Keratinocyte (primary cell): ENCODE results near the gene AGTRAP. TPM values are rescaled to one million over a fixed set of nuclear protein-coding genes. Genes with fewer than 3 reads are reported as not detected.

Source experiments
- DNase-seq: peaks from one replicate; pipeline ENCODE4 v3.0.0-alpha.2; 2011; ENCODE audit warnings: low read depth, missing footprints, low spot score
- FAIRE-seq: peaks from 2 replicates; lab custom pipeline; 2011; peaks lifted over from hg19 to GRCh38; lab: Jason Lieb, UNC
- H2AFZ ChIP-seq: 2 replicates; pipeline ENCODE4 v1.6.0; 2012; ENCODE audit warnings: low read length, control low read depth, inconsistent platforms; ENCODE audit not compliant: control insufficient read depth
- H3K27ac ChIP-seq: 2 replicates; pipeline ENCODE4 v1.5.1; 2011; ENCODE audit warnings: low read length; ENCODE audit not compliant: control insufficient read depth, insufficient read depth
- H3K27me3 ChIP-seq: 3 replicates; pipeline ENCODE4 v1.6.0; 2011; ENCODE audit warnings: low read length; ENCODE audit not compliant: control insufficient read depth, insufficient read depth; ENCODE audit errors: extremely low read depth
- H3K36me3 ChIP-seq, 2 experiments: 2 replicates in 1 of 2; 3 replicates in 1 of 2; pipeline ENCODE4 v1.5.1; 2011; ENCODE audit warnings: low read length in 2 of 2, mild to moderate bottlenecking in 1 of 2; ENCODE audit not compliant: control insufficient read depth in 2 of 2, insufficient read depth in 2 of 2; ENCODE audit errors: extremely low read depth in 1 of 2
- H3K4me1 ChIP-seq: 3 replicates; pipeline ENCODE4 v1.5.1; 2011; ENCODE audit warnings: low read length; ENCODE audit not compliant: control insufficient read depth, insufficient read depth; ENCODE audit errors: extremely low read depth
- H3K4me2 ChIP-seq: 3 replicates; pipeline ENCODE4 v1.6.0; 2011; ENCODE audit warnings: low read depth, low read length; ENCODE audit not compliant: control insufficient read depth, insufficient read depth; ENCODE audit errors: extremely low read depth
- H3K4me3 ChIP-seq, 3 experiments: fragments of 200-600 bp in 1 of 3; sonication (generic) in 1 of 3; 2 replicates in 2 of 3; 3 replicates in 1 of 3; pipeline ENCODE4 v1.5.1; 2011 to 2016; ENCODE audit warnings: low read length in 3 of 3, mild to moderate bottlenecking in 3 of 3, control low read depth in 2 of 3, inconsistent platforms in 1 of 3, low read depth in 1 of 3, mixed read lengths in 1 of 3, mixed run types in 1 of 3, moderate library complexity in 1 of 3; ENCODE audit not compliant: control insufficient read depth in 2 of 3, insufficient read depth in 2 of 3; ENCODE audit errors: extremely low read depth in 1 of 3
- H3K79me2 ChIP-seq: 2 replicates; pipeline ENCODE4 v1.6.0; 2012; ENCODE audit warnings: low read length; ENCODE audit not compliant: control insufficient read depth, insufficient read depth
- H3K9ac ChIP-seq: 3 replicates; pipeline ENCODE4 v1.6.0; 2011; ENCODE audit warnings: low read length; ENCODE audit not compliant: control insufficient read depth, insufficient read depth; ENCODE audit errors: extremely low read depth
- H3K9me1 ChIP-seq: 3 replicates; pipeline ENCODE4 v1.6.0; 2011; ENCODE audit warnings: low read length; ENCODE audit not compliant: control insufficient read depth, insufficient read depth; ENCODE audit errors: extremely low read depth
- H3K9me3 ChIP-seq: 2 replicates; pipeline ENCODE4 v1.5.1; 2012; ENCODE audit warnings: low read depth, low read length; ENCODE audit not compliant: control insufficient read depth
- H4K20me1 ChIP-seq: 3 replicates; pipeline ENCODE4 v1.6.0; 2011; ENCODE audit warnings: low read length; ENCODE audit not compliant: control insufficient read depth, insufficient read depth; ENCODE audit errors: extremely low read depth
- CTCF ChIP-seq, 3 experiments: IDR thresholded peaks in 1 of 3; conservative IDR thresholded peaks in 1 of 3; optimal IDR thresholded peaks in 1 of 3; 2 replicates in 2 of 3; 3 replicates in 1 of 3; pipeline versions ENCODE3 to v1.5.1; 2011; ENCODE audit warnings: low read length in 3 of 3, mild to moderate bottlenecking in 3 of 3, moderate library complexity in 2 of 3, control low read depth in 1 of 3, inconsistent platforms in 1 of 3; ENCODE audit not compliant: insufficient read depth in 2 of 3; ENCODE audit errors: extremely low read depth in 1 of 3
- EZH2 ChIP-seq: IDR thresholded peaks from one replicate; pipeline ENCODE4 v1.6.1; 2012; ENCODE audit warnings: inconsistent platforms, mild to moderate bottlenecking, low read length, moderate library complexity
- dilution Hi-C: fragments of 300-500 bp; cut with MboI; formaldehyde crosslinking; loops from one replicate; pipeline ENCODE4 v1.7.0; 2020; ENCODE audit warnings: low sequenced_read_pairs; ENCODE audit not compliant: extremely low pct_ligation_motif_present
- polyA plus RNA-seq, 5 experiments: library from polyadenylated mRNA; depleted of rRNA in 3 of 5; stranded (reverse) in 3 of 5; stranded (forward) in 1 of 5; unstranded in 1 of 5; fragments of >200 nt; gene quantifications; 1 replicate in 1 of 5; 2 replicates in 3 of 5; 3 replicates in 1 of 5; pipeline versions ENCODE4 v1.2.1 to v1.2.3, GENCODE V29; 2011 to 2012; ENCODE audit warnings: missing spikeins in 2 of 5, low read depth in 1 of 5, low replicate concordance in 1 of 5

AGTRAP gene
- polyA plus RNA-seq, 1 donor (not counting 4 experiments of a cell fraction or from before 2014, with no cell fraction given), result 36.7 TPM

- Histone ChIP-seq H3K4me3 (no peak overlapping the region), H3K27me3 (peaks cover 26% of the 10 kb centered on the region), H3K9me1 (no peaks in the 10 kb centered on the region), H4K20me1 (no peaks in the 10 kb centered on the region), H3K9me3 (no peaks in the 10 kb centered on the region), H3K79me2 (no peaks in the 10 kb centered on the region), H3K9ac (no peak overlapping the region), H3K27ac (no peak overlapping the region), H3K4me2 (no peak overlapping the region), H3K4me1 (no peaks in the 10 kb centered on the region), H2AFZ (no peak overlapping the region), H3K36me3 (no peaks in the 10 kb centered on the region)
- DNase-seq (no peak), FAIRE-seq (no peak)
- dilution Hi-C loops, result no loop called here
- TF ChIP-seq CTCF (optimal IDR thresholded peaks at IDR 0.05 in 1 of 3, IDR thresholded peaks at IDR 0.05 in 1 of 3, conservative IDR thresholded peaks at IDR 0.05 in 1 of 3; ENCODE audit: extremely low read depth in 1 of 3, insufficient read depth in 2 of 3, low read length in 3 of 3), result no peak
- TF ChIP-seq EZH2, result no peak
Measured at GRCh38 chr1:11713095-11713494, 22.8 kb upstream of the AGTRAP start.

- Histone ChIP-seq H4K20me1 (no peaks in the 10 kb centered on the region), H3K4me2 (no peak overlapping the region), H3K79me2 (no peaks in the 10 kb centered on the region), H3K27me3 (peaks cover 24% of the 10 kb centered on the region), H3K27ac (no peak overlapping the region), H3K9ac (no peak overlapping the region), H3K4me3 (no peak overlapping the region), H3K9me3 (no peaks in the 10 kb centered on the region), H3K36me3 (no peaks in the 10 kb centered on the region), H3K9me1 (no peaks in the 10 kb centered on the region), H3K4me1 (peaks cover 9% of the 10 kb centered on the region), H2AFZ (no peak overlapping the region)
- FAIRE-seq (no peak), DNase-seq (no peak)
- no peak for TF ChIP-seq CTCF (optimal IDR thresholded peaks at IDR 0.05 in 1 of 3, IDR thresholded peaks at IDR 0.05 in 1 of 3, conservative IDR thresholded peaks at IDR 0.05 in 1 of 3; ENCODE audit: extremely low read depth in 1 of 3, insufficient read depth in 2 of 3, low read length in 3 of 3)
- peak; percentile 65 for TF ChIP-seq EZH2
- dilution Hi-C loops, result no loop called here
Measured at GRCh38 chr1:11714831-11715575, 20.9 kb upstream of the AGTRAP start.
